ENCODE results near the gene CELSR1. TPM values are rescaled to one million over a fixed set of nuclear protein-coding genes. Genes with fewer than 3 reads are reported as not detected.
A peak's percentile ranks its signal among the peaks of the same experiment; 100 is the strongest.

CELSR1 gene
- total and polyA plus RNA-seq, 2 of the 13 experiments (the other 11 are each of a cell fraction or from before 2014, with no cell fraction given): 0.78 to 1.8 TPM

- TF ChIP-seq HIC2 (CRISPR knock-in tag; IDR thresholded peaks at IDR 0.05; ENCODE audit: low read depth) (no peak), GMEB2 (CRISPR knock-in tag; IDR thresholded peaks at IDR 0.05; ENCODE audit: low read depth) (no peak), MEF2D (CRISPR knock-in tag; IDR thresholded peaks at IDR 0.05) (no peak), HNF4G (IDR thresholded peaks at IDR 0.05; ENCODE audit: borderline replicate concordance, low read depth, low read length) (no peak), HNF4G (CRISPR knock-in tag; IDR thresholded peaks at IDR 0.05; ENCODE audit: borderline replicate concordance, low read depth) (no peak), ZNF672 (CRISPR knock-in tag; IDR thresholded peaks at IDR 0.05) (no peak), ARID4A (CRISPR knock-in tag; IDR thresholded peaks at IDR 0.05; ENCODE audit: borderline replicate concordance) (peak; percentile 21; the same call in 1 of the 2 replicates), TFDP2 (CRISPR knock-in tag; IDR thresholded peaks at IDR 0.05) (no peak), PAX8 (CRISPR knock-in tag; IDR thresholded peaks at IDR 0.05; ENCODE audit: borderline replicate concordance) (no peak), SNAPC2 (CRISPR knock-in tag; IDR thresholded peaks at IDR 0.05) (no peak), ZFP91 (CRISPR knock-in tag; IDR thresholded peaks at IDR 0.05; ENCODE audit: borderline replicate concordance) (no peak), MIER3 (CRISPR knock-in tag; IDR thresholded peaks at IDR 0.05; ENCODE audit: borderline replicate concordance) (0 out of 2 replicates have a peak, but pooled peaks have one; percentile 25), ZBTB49 (CRISPR knock-in tag; IDR thresholded peaks at IDR 0.05; ENCODE audit: borderline replicate concordance) (no peak), ZNF441 (CRISPR knock-in tag; IDR thresholded peaks at IDR 0.05; ENCODE audit: borderline replicate concordance) (peak; percentile 83; the same call in 1 of the 2 replicates), SP1 (IDR thresholded peaks at IDR 0.05) (no peak), SP1 (CRISPR knock-in tag; IDR thresholded peaks at IDR 0.05) (no peak)
Observed at GRCh38 chr22:46547883-46548244, 10.4 kb upstream of the CELSR1 start (continued).
